Prostate gland (tissue), 2 donors: ENCODE data around the gene LILRB2. TPM values are rescaled to one million over a fixed set of nuclear protein-coding genes. Genes with fewer than 3 reads are reported as not detected.
"Not testable (repeated sequence)": the region's sequence is repeated elsewhere in the genome, so short reads cannot be mapped to it uniquely, and the experiment has no call there.

ENCODE experiments used
- DNase-seq: peaks from one replicate; pipeline ENCODE4 v3.0.0-alpha.2; 2019; ENCODE audit warnings: low spot score
- H3K27ac ChIP-seq, 2 donors: fragments of 200-600 bp; sonication (generic); 2 replicates each; pipeline ENCODE4 v1.5.1; 2017 to 2019
- H3K27me3 ChIP-seq: fragments of 200-600 bp; sonication (generic); replicated peaks from 2 replicates; pipeline ENCODE4 v1.5.1; 2019; ENCODE audit not compliant: insufficient read depth
- H3K36me3 ChIP-seq, 2 donors: fragments of 200-600 bp; sonication (generic); 1 replicate in 1 of 2; 2 replicates in 1 of 2; pipeline versions ENCODE4 v1.5.1 to v1.8.1; 2017 to 2019
- H3K4me1 ChIP-seq: fragments of 200-600 bp; sonication (generic); replicated peaks from 2 replicates; pipeline ENCODE4 v1.5.1; 2019
- H3K4me3 ChIP-seq, 2 donors: fragments of 200-600 bp; sonication (generic); 2 replicates each; pipeline ENCODE4 v1.5.1; 2017 to 2019
- H3K9me3 ChIP-seq: fragments of 200-600 bp; sonication (generic); 2 replicates; pipeline ENCODE4 v1.5.1; 2017
- POLR2A ChIP-seq: fragments of 450-650 bp; IDR thresholded peaks from one replicate; pipeline ENCODE4 v1.6.1; 2016; ENCODE audit warnings: antibody characterized with exemption, mild to moderate bottlenecking
- POLR2AphosphoS5 ChIP-seq: sonication (generic); formaldehyde crosslinking; IDR thresholded peaks from one replicate; pipeline ENCODE4 v1.6.1; 2017; ENCODE audit warnings: antibody characterized with exemption
- WGBS: methylation state at CpG from one replicate; pipeline ENCODE4 v1.1.5; 2018; 5-methylcytosine and 5-hydroxymethylcytosine counted together
- intact Hi-C: fragments of 100-400 bp; cut with DNase I; formaldehyde crosslinking; loops from one replicate; pipeline ENCODE4 v1.14.2; 2022
- total RNA-seq, 2 donors: library from RNA; depleted of rRNA; stranded (reverse); fragments of >200 nt; gene quantifications; one replicate each; pipeline ENCODE4 v1.1.0, GENCODE V29; 2016
- TF ChIP-seq, protein P1 (sequence below), 4 experiments: fragments of 200-600 bp in 2 of 4; fragments of 450-650 bp in 2 of 4; sonication (generic) in 2 of 4; IDR thresholded peaks; 1 replicate in 3 of 4; 2 replicates in 1 of 4; pipeline ENCODE4 v1.5.1; 2016 to 2019; ENCODE audit warnings: antibody characterized with exemption in 4 of 4, mild to moderate bottlenecking in 2 of 4, moderate library complexity in 2 of 4

LILRB2 gene
- total RNA-seq = 1 to 10 TPM in 1 of 2 donors, under 1 TPM in 1; 0.09 to 1.4 TPM

GRCh38 chr19:54281007-54281728, at the start of gene LILRB2:
Gene LILRB2, minus strand, starts transcription at chr19:54281110. Its CDS starts 614 bp downstream, at chr19:54280496.
- no peaks in the 10 kb centered on the region for H3K9me3 ChIP-seq
- H3K4me3 ChIP-seq = no peak within 1 kb of the TSS
- H3K4me1 ChIP-seq = no peaks in the 10 kb centered on the region
- no peak for DNase-seq
- H3K27me3 ChIP-seq = peaks cover 6% of the 10 kb centered on the region
- no peak within 1 kb of the TSS for H3K27ac ChIP-seq
- TF ChIP-seq POLR2A (no peak), POLR2AphosphoS5 (no peak)
- TF ChIP-seq, protein P1, sequence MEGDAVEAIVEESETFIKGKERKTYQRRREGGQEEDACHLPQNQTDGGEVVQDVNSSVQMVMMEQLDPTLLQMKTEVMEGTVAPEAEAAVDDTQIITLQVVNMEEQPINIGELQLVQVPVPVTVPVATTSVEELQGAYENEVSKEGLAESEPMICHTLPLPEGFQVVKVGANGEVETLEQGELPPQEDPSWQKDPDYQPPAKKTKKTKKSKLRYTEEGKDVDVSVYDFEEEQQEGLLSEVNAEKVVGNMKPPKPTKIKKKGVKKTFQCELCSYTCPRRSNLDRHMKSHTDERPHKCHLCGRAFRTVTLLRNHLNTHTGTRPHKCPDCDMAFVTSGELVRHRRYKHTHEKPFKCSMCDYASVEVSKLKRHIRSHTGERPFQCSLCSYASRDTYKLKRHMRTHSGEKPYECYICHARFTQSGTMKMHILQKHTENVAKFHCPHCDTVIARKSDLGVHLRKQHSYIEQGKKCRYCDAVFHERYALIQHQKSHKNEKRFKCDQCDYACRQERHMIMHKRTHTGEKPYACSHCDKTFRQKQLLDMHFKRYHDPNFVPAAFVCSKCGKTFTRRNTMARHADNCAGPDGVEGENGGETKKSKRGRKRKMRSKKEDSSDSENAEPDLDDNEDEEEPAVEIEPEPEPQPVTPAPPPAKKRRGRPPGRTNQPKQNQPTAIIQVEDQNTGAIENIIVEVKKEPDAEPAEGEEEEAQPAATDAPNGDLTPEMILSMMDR (IDR thresholded peaks at IDR 0.05) = no peak
- intact Hi-C loops = no loop called here
- 74% methylated on average over 12 of the region's 12 CpGs for WGBS
- no peaks in the 10 kb centered on the region for H3K36me3 ChIP-seq

GRCh38 chr19:54329476-54330165, 48.7 kb upstream of the LILRB2 start:
- Histone ChIP-seq H3K9me3 (no peaks in the 10 kb centered on the region), H3K36me3 (no peaks in the 10 kb centered on the region), H3K27me3 (no peaks in the 10 kb centered on the region), H3K4me3 (no peak overlapping the region), H3K4me1 (no peaks in the 10 kb centered on the region), H3K27ac (no peak overlapping the region)
- no peak for DNase-seq
- no peak for TF ChIP-seq POLR2A
- TF ChIP-seq POLR2AphosphoS5 = no peak
- TF ChIP-seq, protein P1 (IDR thresholded peaks at IDR 0.05) = no peak
- 83% methylated on average over 14 of the region's 14 CpGs for WGBS
- intact Hi-C loops = no loop called here

- H3K4me1 ChIP-seq, DNase-seq, H3K4me3 ChIP-seq, H3K27me3 ChIP-seq, H3K36me3 ChIP-seq, H3K9me3 ChIP-seq, intact Hi-C loops, H3K27ac ChIP-seq: not testable (repeated sequence)
- 69% methylated on average over 5 of the region's 5 CpGs for WGBS
Observed at GRCh38 chr19:54328781-54329180, 47.9 kb upstream of the LILRB2 start.

DNA sequence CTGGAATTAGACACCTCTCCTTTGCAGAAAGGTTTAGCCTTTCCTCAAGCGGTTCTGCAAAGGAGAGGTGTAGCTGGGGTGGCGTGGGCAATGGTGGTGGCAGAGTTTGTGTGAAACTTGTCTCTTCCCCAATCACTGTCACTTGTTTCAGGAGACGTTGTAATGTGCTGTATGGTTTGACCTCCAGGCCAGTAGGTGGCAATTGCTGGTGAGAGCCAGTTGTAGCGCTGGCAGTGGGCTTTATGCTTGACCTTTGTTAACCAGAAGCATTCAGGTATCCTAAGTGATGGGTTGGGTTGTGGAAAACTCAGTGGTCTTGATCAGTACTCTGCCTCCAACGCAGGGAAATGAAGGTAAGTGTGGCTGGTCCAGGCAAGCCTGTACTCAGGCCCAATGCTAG, 44.7 kb upstream of the LILRB2 start:
- no peak overlapping the region for H3K27ac ChIP-seq
- no peak overlapping the region for H3K4me3 ChIP-seq
- 78% methylated on average over 5 of the region's 5 CpGs for WGBS
- intact Hi-C loops = no loop called here
- no peaks in the 10 kb centered on the region for H3K27me3 ChIP-seq
- no peak for DNase-seq
- H3K9me3 ChIP-seq = no peaks in the 10 kb centered on the region
- TF ChIP-seq POLR2A (no peak), POLR2AphosphoS5 (no peak)
- TF ChIP-seq, protein P1 (IDR thresholded peaks at IDR 0.05) = no peak
- no peaks in the 10 kb centered on the region for H3K36me3 ChIP-seq
- no peaks in the 10 kb centered on the region for H3K4me1 ChIP-seq

DNA sequence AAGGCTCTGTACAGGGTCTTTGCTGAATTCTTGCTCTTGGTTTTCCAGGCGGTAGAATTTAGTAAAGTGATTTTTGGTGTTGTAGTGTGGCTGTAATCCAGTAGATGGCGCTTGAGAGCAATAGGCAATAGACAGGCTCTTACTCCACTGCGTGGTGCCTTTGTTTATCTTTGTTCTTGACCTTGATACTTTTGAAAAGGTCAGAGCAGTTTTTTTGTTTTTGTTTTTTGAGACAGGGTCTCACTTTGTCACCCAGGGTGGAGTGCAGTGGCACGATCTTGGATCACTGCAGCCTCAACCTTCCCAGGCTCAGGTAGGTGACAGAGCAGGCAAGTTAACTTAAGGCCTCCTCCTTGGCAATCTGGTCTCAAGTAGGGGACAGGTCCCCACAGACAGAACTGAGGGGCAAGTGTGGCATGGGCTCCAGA, 44.3 kb upstream of the LILRB2 start:
- DNase-seq = no peak
- 5% methylated on average over 4 of the region's 4 CpGs for WGBS
- intact Hi-C loops = no loop called here

More for the DNA sequence above, 44.3 kb upstream of the LILRB2 start:
- Histone ChIP-seq H3K9me3 (no peaks in the 10 kb centered on the region), H3K4me3 (no peak overlapping the region), H3K4me1 (no peaks in the 10 kb centered on the region), H3K36me3 (no peaks in the 10 kb centered on the region), H3K27me3 (no peaks in the 10 kb centered on the region), H3K27ac (no peak overlapping the region)
- TF ChIP-seq POLR2AphosphoS5 = no peak
- TF ChIP-seq, protein P1 (IDR thresholded peaks at IDR 0.05) = peak in 3 of 4 experiments; percentile 56 to 68 (median 57)
